ENCODE results near the gene PARN. TPM values are rescaled to one million over a fixed set of nuclear protein-coding genes. Genes with fewer than 3 reads are reported as not detected.

PARN gene
- polyA plus RNA-seq, 2 of the 4 experiments (the other 2 are of a cell fraction) = 40.0 to 58.6 TPM

GRCh38 chr16:14523632-14524031, 106.4 kb downstream of the PARN start (continued):
- TF ChIP-seq HEYL (CRISPR knock-in tag; IDR thresholded peaks at IDR 0.05) (no peak), RFX5 (IDR thresholded peaks at IDR 0.05) (no peak), JUNB (IDR thresholded peaks at IDR 0.05) (no peak), CHD2 (IDR thresholded peaks at IDR 0.05; ENCODE audit: low read length, partially characterized antibody) (no peak), PHF8 (IDR thresholded peaks at IDR 0.05; ENCODE audit: borderline replicate concordance, low read depth) (no peak), JUN (IDR thresholded peaks at IDR 0.05) (no peak), FOSL2 (IDR thresholded peaks at IDR 0.05) (no peak), FOSL2 (CRISPR knock-in tag; IDR thresholded peaks at IDR 0.05) (no peak)

- H3K27ac ChIP-seq = peak overlapping the region; percentile 46 to 65; a peak in 5 of 6 replicates
- FAIRE-seq (no peak), DNase-seq (ENCODE audit: low read depth in 1 of 2, low spot score in 1 of 2) (no peak), ATAC-seq (no peak)
- no peak overlapping the region for H3K4me2 ChIP-seq
- ChIA-PET POLR2A (interaction anchor here (0.5 to 0.6 kb wide), 2 partner anchors 200 to 208 kb away, joined by 3 read pairs; no protein-coding TSS in a partner anchor), CTCF (interaction anchor here (1.0 to 1.2 kb wide), 3 partner anchors 13 to 217 kb away, joined by 3 to 4 read pairs (median 3); no protein-coding TSS in a partner anchor)
- H3K9me3 ChIP-seq = no peaks in the 10 kb centered on the region
- H3K4me1 ChIP-seq = peaks cover 76% of the 10 kb centered on the region
- no peak overlapping the region for H3K4me3 ChIP-seq
- TF ChIP-seq CHD4 (IDR thresholded peaks at IDR 0.05; ENCODE audit: borderline replicate concordance) = no peak
- no peak for TF ChIP-seq HOXB5 (CRISPR knock-in tag; IDR thresholded peaks at IDR 0.05)
- no peak for TF ChIP-seq EHMT2 (IDR thresholded peaks at IDR 0.05; ENCODE audit: low read depth)
- no peak for TF ChIP-seq KDM1A (IDR thresholded peaks at IDR 0.05; ENCODE audit: low read depth)
- TF ChIP-seq RNF2 (IDR thresholded peaks at IDR 0.05; ENCODE audit: borderline replicate concordance, low read depth) = no peak
- no peak for TF ChIP-seq CHD2 (IDR thresholded peaks at IDR 0.05; ENCODE audit: low read length, partially characterized antibody)
- no peak for TF ChIP-seq HMGXB4 (CRISPR knock-in tag; IDR thresholded peaks at IDR 0.05; ENCODE audit: borderline replicate concordance)
- TF ChIP-seq HES2 (IDR thresholded peaks at IDR 0.05) = no peak
Observed at GRCh38 chr16:14522671-14523070, 107.4 kb downstream of the PARN start.

GRCh38 chr16:14520753-14521152, 109.3 kb downstream of the PARN start:
- H3K27ac ChIP-seq = peak overlapping the region; percentile 54 to 77; a peak in 5 of 6 replicates
- FAIRE-seq (no peak), DNase-seq (ENCODE audit: low read depth in 1 of 2, low spot score in 1 of 2) (no peak), ATAC-seq (no peak)
- no peak for TF ChIP-seq PBX3 (IDR thresholded peaks at IDR 0.05)
- no peak for TF ChIP-seq CEBPB (IDR thresholded peaks at IDR 0.05)
- no peak for TF ChIP-seq E2F6 (IDR thresholded peaks at IDR 0.05; ENCODE audit: borderline replicate concordance, low read depth)
- TF ChIP-seq MAFK (IDR thresholded peaks at IDR 0.05; ENCODE audit: partially characterized antibody) = no peak
- no peak overlapping the region for H3K4me2 ChIP-seq
- H3K9me3 ChIP-seq = no peaks in the 10 kb centered on the region
- WGBS (ENCODE audit: missing lambda C conversion rate) = 84% methylated on average over 2 of the region's 2 CpGs
- no peak overlapping the region for H3K4me3 ChIP-seq
- peaks cover 60% of the 10 kb centered on the region for H3K4me1 ChIP-seq
- ChIA-PET POLR2A (no interaction called here), CTCF (no interaction called here)
